Mesenchymal stem cell (in vitro differentiated cells and primary cell): ENCODE results near the gene TSPAN15.

Source experiments
- DNase-seq: peaks from one replicate; pipeline ENCODE4 v3.0.0-alpha.2; 2013
- H2AFZ ChIP-seq: one replicate; pipeline ENCODE4 v1.6.1; 2013; ENCODE audit warnings: low read depth, mild to moderate bottlenecking, control low read depth, inconsistent platforms, low read length, moderate library complexity
- H2AK5ac ChIP-seq: 2 replicates; pipeline ENCODE4 v1.6.1; 2013; ENCODE audit warnings: low read length, moderate library complexity, mild to moderate bottlenecking, inconsistent platforms; ENCODE audit not compliant: severe bottlenecking
- H2BK120ac ChIP-seq: one replicate; pipeline ENCODE4 v1.6.1; 2013; ENCODE audit warnings: low read depth, mild to moderate bottlenecking, inconsistent platforms, low read length, moderate library complexity
- H2BK12ac ChIP-seq, 2 experiments: one replicate each; pipeline ENCODE4 v1.6.1; 2013; ENCODE audit warnings: inconsistent platforms in 2 of 2, low read length in 2 of 2, mild to moderate bottlenecking in 2 of 2, moderate library complexity in 2 of 2, control low read depth in 1 of 2
- H2BK15ac ChIP-seq: one replicate; pipeline ENCODE4 v1.6.1; 2013; ENCODE audit warnings: mild to moderate bottlenecking, low read depth, inconsistent platforms; ENCODE audit not compliant: poor library complexity, severe bottlenecking
- H2BK5ac ChIP-seq: 2 replicates; pipeline ENCODE4 v1.6.1; 2013; ENCODE audit warnings: low read depth, mild to moderate bottlenecking, low read length, control low read depth, inconsistent platforms; ENCODE audit not compliant: poor library complexity, severe bottlenecking
- H3K14ac ChIP-seq, 2 experiments: one replicate each; pipeline ENCODE4 v1.6.1; 2013; ENCODE audit warnings: inconsistent platforms in 2 of 2, low read length in 2 of 2, control low read depth in 1 of 2, mild to moderate bottlenecking in 1 of 2, moderate library complexity in 1 of 2
- H3K18ac ChIP-seq, 2 experiments: one replicate each; pipeline ENCODE4 v1.6.1; 2013; ENCODE audit warnings: inconsistent platforms in 2 of 2, low read length in 2 of 2, control low read depth in 1 of 2, low read depth in 1 of 2, mild to moderate bottlenecking in 1 of 2
- H3K23ac ChIP-seq, 2 experiments: one replicate each; pipeline ENCODE4 v1.6.1; 2013; ENCODE audit warnings: inconsistent platforms in 2 of 2, low read length in 2 of 2, mild to moderate bottlenecking in 2 of 2, moderate library complexity in 2 of 2, control low read depth in 1 of 2
- H3K27ac ChIP-seq: 2 replicates; pipeline ENCODE4 v1.5.1; 2013; ENCODE audit warnings: mild to moderate bottlenecking, moderate library complexity, low read length, control low read depth, inconsistent platforms; ENCODE audit not compliant: poor library complexity, severe bottlenecking
- H3K27me3 ChIP-seq, 2 experiments: 2 replicates each; pipeline versions ENCODE4 v1.6.1 to v1.7.0; 2013; ENCODE audit warnings: low read length in 2 of 2, mild to moderate bottlenecking in 2 of 2, moderate library complexity in 2 of 2, control low read depth in 1 of 2, inconsistent platforms in 1 of 2; ENCODE audit not compliant: control insufficient read depth in 1 of 2, insufficient read depth in 1 of 2
- H3K36me3 ChIP-seq, 2 experiments: 2 replicates each; pipeline versions ENCODE4 v1.6.1 to v1.7.0; 2013; ENCODE audit warnings: low read length in 2 of 2, control low read depth in 1 of 2, inconsistent platforms in 1 of 2, low read depth in 1 of 2, mild to moderate bottlenecking in 1 of 2; ENCODE audit not compliant: insufficient read depth in 2 of 2, control insufficient read depth in 1 of 2
- H3K4ac ChIP-seq, 2 experiments: one replicate each; pipeline ENCODE4 v1.6.1; 2013; ENCODE audit warnings: inconsistent platforms in 2 of 2, low read length in 2 of 2, mild to moderate bottlenecking in 2 of 2, moderate library complexity in 2 of 2, control low read depth in 1 of 2, low read depth in 1 of 2
- H3K4me1 ChIP-seq: 2 replicates; pipeline ENCODE4 v1.6.1; 2013; ENCODE audit warnings: low read depth, low read length, control low read depth; ENCODE audit not compliant: control insufficient read depth, insufficient read depth
- H3K4me2 ChIP-seq: 2 replicates; pipeline ENCODE4 v1.6.1; 2013; ENCODE audit warnings: low read length, mild to moderate bottlenecking, inconsistent platforms; ENCODE audit not compliant: poor library complexity, severe bottlenecking
- H3K4me3 ChIP-seq, 2 experiments: 2 replicates each; pipeline versions ENCODE4 v1.5.1 to v1.7.0; 2013; ENCODE audit warnings: low read length in 2 of 2, mild to moderate bottlenecking in 2 of 2, control low read depth in 1 of 2, low read depth in 1 of 2; ENCODE audit not compliant: insufficient read depth in 1 of 2
- H3K79me1 ChIP-seq: replicated peaks from 2 replicates; pipeline ENCODE4 v1.6.1; 2013; ENCODE audit warnings: mild to moderate bottlenecking, control low read depth, low read length, inconsistent platforms; ENCODE audit not compliant: poor library complexity, severe bottlenecking
- H3K9ac ChIP-seq: 2 replicates; pipeline ENCODE4 v1.7.0; 2013; ENCODE audit warnings: mild to moderate bottlenecking, low read length, moderate library complexity
- H3K9me3 ChIP-seq: 2 replicates; pipeline ENCODE4 v1.7.0; 2013; ENCODE audit warnings: mild to moderate bottlenecking, low read length; ENCODE audit not compliant: control insufficient read depth
- H4K8ac ChIP-seq: one replicate; pipeline ENCODE4 v1.6.1; 2013; ENCODE audit warnings: inconsistent platforms, mild to moderate bottlenecking, low read length, moderate library complexity
- H4K91ac ChIP-seq: one replicate; pipeline ENCODE4 v1.6.1; 2013; ENCODE audit warnings: mild to moderate bottlenecking, low read length, inconsistent platforms
- WGBS: methylation state at CpG from one replicate; pipeline ENCODE4 v1.1.7; 2013; ENCODE audit warnings: mixed read lengths; 5-methylcytosine and 5-hydroxymethylcytosine counted together

Gene TSPAN15

DNA sequence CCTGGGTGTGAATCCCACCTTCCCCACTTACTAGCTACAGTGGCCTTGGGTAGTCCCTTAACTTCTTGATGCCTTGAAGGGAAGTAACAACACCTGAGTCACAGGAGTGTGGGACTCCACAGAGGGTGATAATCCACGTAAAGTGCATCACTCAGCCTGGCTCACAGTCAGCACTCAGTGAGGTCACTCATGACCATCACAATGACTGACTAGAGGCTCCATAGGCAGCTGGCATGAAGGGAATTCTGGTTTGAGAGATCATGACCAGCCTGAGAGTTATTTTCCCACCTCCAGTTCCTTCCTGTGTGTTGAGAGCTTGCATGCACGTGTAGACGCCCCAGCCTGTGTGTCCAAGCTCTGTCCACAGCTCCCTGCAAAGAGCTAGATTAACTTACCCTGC lies 87.2 kb downstream of the TSPAN15 start:
- Histone ChIP-seq H3K23ac (no peak overlapping the region), H3K4me2 (no peak overlapping the region), H3K4ac (no peak overlapping the region), H2BK5ac (no peak overlapping the region), H3K18ac (no peak overlapping the region), H3K27ac (no peak overlapping the region), H3K79me1 (no peaks in the 10 kb centered on the region), H2BK15ac (no peak overlapping the region), H3K14ac (no peak overlapping the region), H2BK120ac (no peak overlapping the region), H4K8ac (no peak overlapping the region), H2BK12ac (no peak overlapping the region), H2AFZ (no peak overlapping the region), H3K9me3 (peaks cover 21% of the 10 kb centered on the region), H3K4me3 (no peak overlapping the region), H3K4me1 (no peaks in the 10 kb centered on the region), H3K27me3 (peaks cover 16 to 39% of the 10 kb centered on the region in 2 experiments), H3K36me3 (no peaks in the 10 kb centered on the region), H3K9ac (no peak overlapping the region), H2AK5ac (no peak overlapping the region), H4K91ac (no peak overlapping the region)
- DNase-seq: no peak
- WGBS: 74% methylated on average over 3 of the region's 3 CpGs

DNA sequence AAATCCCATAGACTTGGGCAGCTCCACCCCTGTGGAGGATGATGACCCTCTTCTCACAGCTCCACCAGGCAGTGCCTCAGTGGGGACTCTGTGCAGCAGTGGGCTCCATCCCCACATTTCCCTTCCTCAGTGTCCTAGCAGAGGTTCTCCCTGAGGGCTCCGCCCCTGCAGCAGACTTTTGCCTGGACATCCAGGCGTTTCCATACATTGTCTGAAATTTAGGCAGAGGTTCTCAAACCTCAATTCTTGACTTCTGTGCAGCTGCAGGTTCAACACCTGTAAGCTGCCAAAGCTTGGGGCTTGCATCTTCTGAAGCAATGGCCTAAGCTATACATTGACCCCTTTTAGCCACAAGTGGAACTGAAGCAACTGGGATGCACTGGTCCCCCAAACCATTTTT lies 90.2 kb downstream of the TSPAN15 start:
- no peak overlapping the region for H4K8ac ChIP-seq
- H3K18ac ChIP-seq: no peak overlapping the region
- H3K4me1 ChIP-seq: no peaks in the 10 kb centered on the region
- WGBS: 80% methylated on average over 2 of the region's 2 CpGs
- H2BK120ac ChIP-seq: no peak overlapping the region
- H2BK15ac ChIP-seq: no peak overlapping the region
- H2BK5ac ChIP-seq: no peak overlapping the region
- H3K4ac ChIP-seq: no peak overlapping the region
- no peak overlapping the region for H3K4me3 ChIP-seq
- no peaks in the 10 kb centered on the region for H3K79me1 ChIP-seq
- H3K27me3 ChIP-seq: peaks cover 31 to 32% of the 10 kb centered on the region in 2 experiments
- no peak overlapping the region for H2AK5ac ChIP-seq
- no peak overlapping the region for H3K9ac ChIP-seq
- H3K27ac ChIP-seq: no peak overlapping the region
- no peak overlapping the region for H3K14ac ChIP-seq
- no peak overlapping the region for H3K23ac ChIP-seq
- no peak for DNase-seq
- H3K9me3 ChIP-seq: peaks cover 16% of the 10 kb centered on the region
- H2AFZ ChIP-seq: no peak overlapping the region
- H3K4me2 ChIP-seq: no peak overlapping the region
- H3K36me3 ChIP-seq: no peaks in the 10 kb centered on the region
- peak overlapping the region; percentile 12 for H4K91ac ChIP-seq
- no peak overlapping the region for H2BK12ac ChIP-seq

DNA sequence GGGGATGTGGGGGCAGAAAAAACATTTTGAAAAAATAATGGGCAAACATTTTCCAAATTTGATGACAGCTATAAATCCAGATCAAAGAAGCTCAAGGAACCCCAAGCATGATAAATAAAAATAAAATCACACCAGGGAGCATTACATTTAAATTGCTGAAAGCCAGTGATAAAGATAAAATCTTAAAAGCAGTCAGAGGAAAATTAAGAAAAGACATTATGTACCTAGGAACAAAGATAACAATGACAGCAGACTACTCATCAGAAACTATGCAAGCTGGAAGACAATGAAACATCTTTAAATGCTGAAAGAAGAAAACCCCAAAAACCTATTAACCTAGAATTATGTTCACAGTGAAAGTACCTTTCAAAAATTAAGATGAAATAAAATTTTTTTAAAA lies 98.7 kb downstream of the TSPAN15 start:
- Histone ChIP-seq H3K9ac (no peak overlapping the region), H3K36me3 (no peaks in the 10 kb centered on the region), H2AK5ac (no peak overlapping the region), H3K4me1 (no peaks in the 10 kb centered on the region), H2BK15ac (no peak overlapping the region), H3K18ac (no peak overlapping the region), H3K4me3 (no peak overlapping the region), H3K4me2 (no peak overlapping the region), H2BK120ac (no peak overlapping the region), H3K27me3 (peaks cover 25 to 32% of the 10 kb centered on the region in 2 experiments), H3K14ac (no peak overlapping the region), H2BK5ac (no peak overlapping the region), H2BK12ac (no peak overlapping the region), H4K8ac (no peak overlapping the region), H3K23ac (no peak overlapping the region), H4K91ac (no peak overlapping the region), H3K4ac (no peak overlapping the region), H3K79me1 (no peaks in the 10 kb centered on the region), H2AFZ (no peak overlapping the region), H3K9me3 (peaks cover 52% of the 10 kb centered on the region), H3K27ac (no peak overlapping the region)
- peak; percentile 11 for DNase-seq

DNA sequence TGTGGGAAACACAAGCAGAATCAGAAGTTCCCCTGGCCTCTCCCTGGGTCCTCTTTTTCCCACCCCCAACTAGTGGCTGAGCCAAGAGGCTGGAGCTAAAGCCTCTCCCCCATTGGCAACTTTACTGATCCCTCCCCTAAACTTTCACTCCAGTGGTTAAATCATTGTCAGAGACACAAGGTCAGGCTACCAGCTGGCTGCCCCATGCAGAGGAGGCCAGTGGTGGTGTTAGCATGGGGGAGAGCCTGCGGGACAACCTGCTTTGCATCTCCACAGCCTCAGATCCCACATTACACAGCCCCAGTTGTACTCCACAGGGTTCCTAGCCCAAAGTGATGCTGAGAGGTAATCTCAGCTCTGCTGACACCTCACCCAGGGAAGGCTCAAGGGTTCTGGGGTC lies 101.0 kb downstream of the TSPAN15 start:
- Histone ChIP-seq H4K8ac (no peak overlapping the region), H3K4me3 (no peak overlapping the region), H2AFZ (no peak overlapping the region), H3K4ac (no peak overlapping the region), H3K27me3 (peaks cover 32 to 43% of the 10 kb centered on the region in 2 experiments), H2BK120ac (no peak overlapping the region), H3K4me2 (no peak overlapping the region), H2AK5ac (no peak overlapping the region), H3K79me1 (no peaks in the 10 kb centered on the region), H3K9ac (no peak overlapping the region), H4K91ac (no peak overlapping the region), H3K4me1 (no peaks in the 10 kb centered on the region), H3K18ac (no peak overlapping the region), H3K14ac (no peak overlapping the region), H2BK12ac (no peak overlapping the region), H3K9me3 (peaks cover 48% of the 10 kb centered on the region), H2BK15ac (no peak overlapping the region), H2BK5ac (no peak overlapping the region), H3K36me3 (no peaks in the 10 kb centered on the region), H3K23ac (no peak overlapping the region), H3K27ac (no peak overlapping the region)
- 57% methylated on average over 1 of the region's 1 CpG for WGBS
- no peak for DNase-seq
